K562 (cell line): ENCODE measurements around the gene PGPEP1. TPM values are rescaled to one million over a fixed set of nuclear protein-coding genes. Genes with fewer than 3 reads are reported as not detected.
A peak's percentile ranks its signal among the peaks of the same experiment; 100 is the strongest.

Source experiments
- BCLAF1 ChIP-seq, 2 experiments: fragments of 450-650 bp in 1 of 2; IDR thresholded peaks; 2 replicates each; pipeline ENCODE4 v1.6.1; 2011 to 2017; ENCODE audit warnings: low read depth in 2 of 2, antibody characterized with exemption in 1 of 2, borderline replicate concordance in 1 of 2, low read length in 1 of 2, mild to moderate bottlenecking in 1 of 2, mixed read lengths in 1 of 2; ENCODE audit not compliant: control insufficient read depth in 1 of 2
- CEBPZ ChIP-seq: fragments of 150-350 bp; IDR thresholded peaks from 2 replicates; pipeline ENCODE4 v1.6.1; 2014; ENCODE audit warnings: low read depth, mild to moderate bottlenecking, low read length, borderline replicate concordance
- CUX1 ChIP-seq: fragments of 200-800 bp; sonication (Bioruptor generic); IDR thresholded peaks from 2 replicates; pipeline ENCODE4 v1.6.1; 2016; ENCODE audit warnings: missing genetic modification characterization, missing compliant biosample characterization
- PBX2 ChIP-seq, 2 experiments: IDR thresholded peaks in 1 of 2; conservative IDR thresholded peaks in 1 of 2; 2 replicates each; pipeline ENCODE4 v1.6.1; 2016; ENCODE audit warnings: low read depth in 2 of 2, mild to moderate bottlenecking in 1 of 2, missing compliant biosample characterization in 1 of 2, missing genetic modification characterization in 1 of 2, moderate library complexity in 1 of 2
- polyA plus RNA-seq, 8 experiments: library from polyadenylated mRNA; depleted of rRNA in 4 of 8; stranded (reverse) in 5 of 8; unstranded in 3 of 8; fragments of >200 nt; fragmentation: Nextera tagmentation in 2 of 8; fragmentation: Illumina TruSeq in 1 of 8; extraction: Ambion mirVana in 2 of 8; extraction: Trizol in 1 of 8; gene quantifications; 2 replicates each; pipeline versions ENCODE4 v1.2.1 to v1.2.3, GENCODE V29; 2011 to 2014; ENCODE audit warnings: inconsistent platforms in 1 of 8, missing spikeins in 1 of 8
- total RNA-seq, 7 experiments: library from RNA; depleted of rRNA in 6 of 7; stranded (reverse); fragments of >200 nt in 6 of 7; fragmentation: Illumina TruSeq in 2 of 7; extraction: Trizol in 2 of 7; gene quantifications; 2 replicates each; pipeline versions ENCODE4 v1.2.1 to v1.2.3, GENCODE V29; 2011 to 2021; ENCODE audit warnings: low replicate concordance in 1 of 7

Gene PGPEP1
- total and polyA plus RNA-seq, 9 of the 15 experiments (the other 6 are each of a cell fraction or from before 2014, with no cell fraction given), result 10.0 to 69.6 (median 33.5) TPM

GRCh38 chr19:18317961-18318800 is 22.2 kb upstream of the PGPEP1 start (continued):
- no peak for TF ChIP-seq PBX2 (CRISPR knock-in tag; IDR thresholded peaks at IDR 0.05; ENCODE audit: low read depth)
- TF ChIP-seq PBX2 (tag; conservative IDR thresholded peaks at IDR 0.05; ENCODE audit: low read depth), result no peak
- TF ChIP-seq CUX1 (CRISPR knock-in tag), result peak; percentile 78
- TF ChIP-seq BCLAF1 (IDR thresholded peaks at IDR 0.05; ENCODE audit: borderline replicate concordance in 1 of 2, control insufficient read depth in 1 of 2, low read depth in 2 of 2, low read length in 1 of 2), result no peak
- TF ChIP-seq CEBPZ, result no peak
